ENCODE measurements around the gene SVOP. TPM values are rescaled to one million over a fixed set of nuclear protein-coding genes. Genes with fewer than 3 reads are reported as not detected.

SVOP gene
- total RNA-seq, 1 donor from 2014 or later, result not detected

DNA sequence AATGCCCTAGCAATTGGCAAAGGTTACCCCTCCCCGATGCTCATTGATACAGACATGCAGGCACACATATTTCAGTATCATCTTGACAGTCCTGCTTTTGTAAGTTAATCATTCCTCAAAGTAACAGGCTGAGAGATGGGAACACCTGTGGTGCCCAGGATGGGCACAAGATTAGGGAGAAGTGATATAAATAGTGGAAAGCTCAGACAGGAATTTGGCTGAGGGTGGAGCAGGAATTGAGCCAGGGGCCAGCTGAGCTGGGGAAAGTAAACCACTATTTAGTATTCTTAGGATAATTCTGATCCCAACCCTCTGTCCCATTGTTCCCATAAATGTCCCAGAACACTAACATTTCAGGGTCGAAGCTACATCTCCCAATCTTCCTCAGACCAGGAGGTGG is 102.7 kb downstream of the SVOP start:
- Mint-ChIP-seq H3K36me3 (ENCODE audit: low read depth) (no peaks in the 10 kb centered on the region), H3K27ac (ENCODE audit: unreplicated experiment) (no peak overlapping the region), H3K4me3 (ENCODE audit: unreplicated experiment) (no peak overlapping the region), H3K4me1 (ENCODE audit: low read depth) (peaks cover 19% of the 10 kb centered on the region), H3K27me3 (ENCODE audit: low read depth) (peaks cover 6% of the 10 kb centered on the region), H3K9me3 (ENCODE audit: low read depth) (peaks cover 5% of the 10 kb centered on the region)
- TF ChIP-seq, protein P1, sequence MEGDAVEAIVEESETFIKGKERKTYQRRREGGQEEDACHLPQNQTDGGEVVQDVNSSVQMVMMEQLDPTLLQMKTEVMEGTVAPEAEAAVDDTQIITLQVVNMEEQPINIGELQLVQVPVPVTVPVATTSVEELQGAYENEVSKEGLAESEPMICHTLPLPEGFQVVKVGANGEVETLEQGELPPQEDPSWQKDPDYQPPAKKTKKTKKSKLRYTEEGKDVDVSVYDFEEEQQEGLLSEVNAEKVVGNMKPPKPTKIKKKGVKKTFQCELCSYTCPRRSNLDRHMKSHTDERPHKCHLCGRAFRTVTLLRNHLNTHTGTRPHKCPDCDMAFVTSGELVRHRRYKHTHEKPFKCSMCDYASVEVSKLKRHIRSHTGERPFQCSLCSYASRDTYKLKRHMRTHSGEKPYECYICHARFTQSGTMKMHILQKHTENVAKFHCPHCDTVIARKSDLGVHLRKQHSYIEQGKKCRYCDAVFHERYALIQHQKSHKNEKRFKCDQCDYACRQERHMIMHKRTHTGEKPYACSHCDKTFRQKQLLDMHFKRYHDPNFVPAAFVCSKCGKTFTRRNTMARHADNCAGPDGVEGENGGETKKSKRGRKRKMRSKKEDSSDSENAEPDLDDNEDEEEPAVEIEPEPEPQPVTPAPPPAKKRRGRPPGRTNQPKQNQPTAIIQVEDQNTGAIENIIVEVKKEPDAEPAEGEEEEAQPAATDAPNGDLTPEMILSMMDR (IDR thresholded peaks at IDR 0.05), result no peak
- no peak for DNase-seq (ENCODE audit: low spot score)

DNA sequence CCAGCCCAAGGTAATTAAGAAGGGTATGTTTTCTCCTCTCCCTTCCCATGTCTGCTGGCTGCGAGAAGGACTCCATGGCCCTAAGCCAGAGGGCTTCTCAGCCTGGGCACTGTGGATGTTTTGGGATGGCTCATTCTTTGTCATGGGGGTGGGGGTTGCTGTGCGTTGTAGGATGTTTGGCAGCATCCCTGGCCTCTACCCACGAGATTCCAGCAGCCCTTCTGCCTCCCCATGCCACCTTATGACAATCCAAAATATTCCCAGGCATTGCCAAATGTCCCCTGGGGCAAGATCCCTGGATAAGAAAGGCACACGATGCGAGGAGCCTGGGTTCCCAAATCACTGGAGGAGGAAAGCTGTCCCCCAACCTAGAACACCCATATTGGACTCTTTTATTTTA is 104.5 kb downstream of the SVOP start:
- TF ChIP-seq, protein P1 (IDR thresholded peaks at IDR 0.05), result no peak
- H3K9me3 Mint-ChIP-seq (ENCODE audit: low read depth), result peaks cover 5% of the 10 kb centered on the region
- no peaks in the 10 kb centered on the region for H3K36me3 Mint-ChIP-seq (ENCODE audit: low read depth)
- no peak overlapping the region for H3K27ac Mint-ChIP-seq (ENCODE audit: unreplicated experiment)
- no peak for DNase-seq (ENCODE audit: low spot score)
- peaks cover 19% of the 10 kb centered on the region for H3K4me1 Mint-ChIP-seq (ENCODE audit: low read depth)
- H3K4me3 Mint-ChIP-seq (ENCODE audit: unreplicated experiment), result no peak overlapping the region
- peaks cover 3% of the 10 kb centered on the region for H3K27me3 Mint-ChIP-seq (ENCODE audit: low read depth)

DNA sequence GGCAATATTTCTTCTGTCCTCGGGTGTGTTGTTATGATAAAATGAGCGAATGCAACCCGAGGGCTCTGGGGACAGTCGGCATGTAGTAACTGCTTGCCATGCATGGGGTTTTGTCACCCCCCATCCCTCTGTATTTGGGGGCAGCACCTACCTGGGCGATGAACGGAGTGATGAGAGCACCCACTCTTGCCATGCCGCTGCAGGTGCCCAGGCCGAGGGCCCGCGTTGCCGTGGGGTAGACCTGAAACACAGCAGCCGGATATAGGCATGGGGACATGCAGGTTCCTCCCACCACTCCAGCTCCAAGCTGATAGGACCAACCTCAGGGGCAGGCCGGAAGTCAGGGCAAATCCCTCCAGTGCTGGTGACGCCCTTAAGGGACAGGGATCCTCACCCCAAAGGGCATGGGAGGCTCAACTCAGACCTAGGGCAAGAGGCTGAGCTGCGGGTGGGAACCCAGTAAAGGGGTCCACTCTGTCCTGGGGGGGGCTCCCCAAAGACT is 105.2 kb downstream of the SVOP start:
- no peak for DNase-seq (ENCODE audit: low spot score)
- Mint-ChIP-seq H3K9me3 (ENCODE audit: low read depth) (peaks cover 5% of the 10 kb centered on the region), H3K4me1 (ENCODE audit: low read depth) (peaks cover 19% of the 10 kb centered on the region), H3K36me3 (ENCODE audit: low read depth) (no peaks in the 10 kb centered on the region), H3K27me3 (ENCODE audit: low read depth) (no peaks in the 10 kb centered on the region), H3K27ac (ENCODE audit: unreplicated experiment) (no peak overlapping the region), H3K4me3 (ENCODE audit: unreplicated experiment) (no peak overlapping the region)
- TF ChIP-seq, protein P1 (IDR thresholded peaks at IDR 0.05), result no peak

DNA sequence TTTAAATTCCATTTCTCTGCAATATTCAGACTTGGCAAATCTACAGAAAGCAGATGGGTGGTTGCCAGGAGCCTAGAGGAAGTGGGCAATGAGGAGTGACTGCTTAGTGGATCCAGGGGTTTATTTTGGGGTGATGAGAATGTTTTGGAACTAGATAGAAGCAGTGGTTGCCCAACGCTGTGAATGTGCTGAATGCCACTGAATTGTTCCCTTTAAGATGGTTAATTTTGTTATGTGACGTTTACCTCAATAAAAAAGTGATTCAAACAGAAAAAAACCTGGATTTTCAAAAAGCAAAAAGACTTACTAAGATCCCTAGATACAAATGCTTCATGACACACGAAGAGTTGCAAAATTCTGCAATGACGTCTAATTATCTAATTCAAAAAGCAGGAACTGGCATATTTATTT is 106.7 kb downstream of the SVOP start:
- H3K4me1 Mint-ChIP-seq (ENCODE audit: low read depth), result peaks cover 19% of the 10 kb centered on the region
- H3K27me3 Mint-ChIP-seq (ENCODE audit: low read depth), result no peaks in the 10 kb centered on the region
- H3K27ac Mint-ChIP-seq (ENCODE audit: unreplicated experiment), result no peak overlapping the region
- no peaks in the 10 kb centered on the region for H3K9me3 Mint-ChIP-seq (ENCODE audit: low read depth)
- TF ChIP-seq, protein P1 (IDR thresholded peaks at IDR 0.05), result no peak
- no peak overlapping the region for H3K4me3 Mint-ChIP-seq (ENCODE audit: unreplicated experiment)
- no peaks in the 10 kb centered on the region for H3K36me3 Mint-ChIP-seq (ENCODE audit: low read depth)
- DNase-seq (ENCODE audit: low spot score), result no peak

DNA sequence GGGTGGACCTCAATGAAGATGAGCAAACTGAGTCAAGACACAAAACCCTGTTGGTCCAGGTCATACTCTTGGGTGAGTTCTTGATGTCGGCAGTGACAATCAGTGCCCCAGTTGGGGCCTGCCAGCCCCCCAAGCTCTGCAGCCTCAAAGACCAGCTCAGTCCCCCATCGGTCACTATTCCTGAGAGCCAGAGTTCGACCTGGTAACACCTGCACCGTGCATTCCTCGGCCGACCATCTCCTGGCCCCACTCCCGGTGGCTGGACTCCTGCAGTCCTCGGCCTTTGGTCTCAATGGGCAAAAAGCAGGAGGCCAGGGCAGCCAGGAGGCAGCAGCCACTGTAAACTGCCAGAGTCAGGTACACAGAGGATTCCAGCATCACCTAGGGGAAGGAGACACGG is 108.5 kb downstream of the SVOP start:
- no peak for DNase-seq (ENCODE audit: low spot score)
- Mint-ChIP-seq H3K27ac (ENCODE audit: unreplicated experiment) (no peak overlapping the region), H3K4me1 (ENCODE audit: low read depth) (peaks cover 23% of the 10 kb centered on the region), H3K4me3 (ENCODE audit: unreplicated experiment) (no peak overlapping the region), H3K36me3 (ENCODE audit: low read depth) (no peaks in the 10 kb centered on the region), H3K9me3 (ENCODE audit: low read depth) (no peaks in the 10 kb centered on the region), H3K27me3 (ENCODE audit: low read depth) (no peaks in the 10 kb centered on the region)
- TF ChIP-seq, protein P1 (IDR thresholded peaks at IDR 0.05), result no peak
